Measurements from ENCODE around the gene OS9.

The OS9 gene

DNA sequence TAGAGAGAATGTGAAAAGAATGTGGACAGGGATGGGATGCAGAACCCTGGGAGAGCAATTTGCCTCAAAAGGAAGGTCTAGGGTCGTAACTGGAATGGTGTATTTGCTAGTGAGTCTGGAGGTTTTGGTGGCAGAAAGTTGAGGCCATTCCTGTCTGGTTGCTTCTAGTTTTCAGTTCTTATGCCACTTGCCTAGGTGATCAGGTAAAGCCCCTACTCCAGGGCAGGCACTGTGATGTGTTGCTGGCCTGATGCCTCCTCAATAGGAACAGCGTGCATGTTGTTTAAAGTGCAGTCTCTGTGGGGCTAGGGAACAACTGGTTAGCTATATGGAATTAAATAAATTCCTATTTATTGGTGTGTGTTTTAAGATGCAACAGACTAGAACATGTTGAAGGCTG is 6.4 kb downstream of the OS9 start (continued):
- TF ChIP-seq ZNF626 (tag by site-specific recombination; IDR thresholded peaks at IDR 0.05), result no peak

DNA sequence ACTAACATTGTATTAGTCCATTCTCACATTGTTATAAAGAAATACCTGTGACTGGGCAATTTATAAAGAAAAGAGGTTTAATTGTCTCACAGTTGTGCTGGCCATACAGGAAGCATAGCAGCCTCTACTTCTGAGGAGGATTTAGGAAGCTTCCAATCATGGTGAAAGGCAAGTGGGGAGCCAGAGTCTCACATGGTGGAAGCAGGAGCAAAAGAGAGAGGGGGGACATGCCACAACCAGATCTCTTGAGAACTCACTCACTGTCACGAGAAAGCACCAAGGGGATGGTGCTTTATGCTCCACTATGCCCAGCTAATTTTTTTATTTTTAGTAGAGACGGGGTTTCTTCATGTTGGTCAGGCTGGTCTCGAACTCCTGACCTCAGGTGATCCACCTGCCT is 13.3 kb downstream of the OS9 start:
- H3K4me1 ChIP-seq (ENCODE audit: control insufficient read depth, insufficient read depth, low read length), result no peaks in the 10 kb centered on the region
- H3K36me3 ChIP-seq (ENCODE audit: control insufficient read depth in 2 of 2, insufficient read depth in 1 of 2, low read length in 2 of 2), result peaks cover 23 to 29% of the 10 kb centered on the region in 2 experiments
- H3K9me3 ChIP-seq (ENCODE audit: control insufficient read depth, insufficient read depth, low read depth, low read length), result no peaks in the 10 kb centered on the region; the same call in 1 of the 2 replicates
- H3K4me3 ChIP-seq (ENCODE audit: low read depth, low read length), result no peak overlapping the region
- POLR2A ChIA-PET, result no interaction called here
- no peak overlapping the region for H3K27ac ChIP-seq (ENCODE audit: extremely low read depth, low read depth, low read length)
- TF ChIP-seq ZNF596 (tag by site-specific recombination; IDR thresholded peaks at IDR 0.05) (no peak), KLF7 (tag by site-specific recombination; IDR thresholded peaks at IDR 0.05; ENCODE audit: borderline replicate concordance) (no peak), BCL11B (tag by site-specific recombination; IDR thresholded peaks at IDR 0.05; ENCODE audit: low read depth) (no peak), HOXC10 (CRISPR knock-in tag; IDR thresholded peaks at IDR 0.05) (no peak), ZNF701 (tag by site-specific recombination; IDR thresholded peaks at IDR 0.05) (no peak)
- TF ChIP-seq, protein P1, sequence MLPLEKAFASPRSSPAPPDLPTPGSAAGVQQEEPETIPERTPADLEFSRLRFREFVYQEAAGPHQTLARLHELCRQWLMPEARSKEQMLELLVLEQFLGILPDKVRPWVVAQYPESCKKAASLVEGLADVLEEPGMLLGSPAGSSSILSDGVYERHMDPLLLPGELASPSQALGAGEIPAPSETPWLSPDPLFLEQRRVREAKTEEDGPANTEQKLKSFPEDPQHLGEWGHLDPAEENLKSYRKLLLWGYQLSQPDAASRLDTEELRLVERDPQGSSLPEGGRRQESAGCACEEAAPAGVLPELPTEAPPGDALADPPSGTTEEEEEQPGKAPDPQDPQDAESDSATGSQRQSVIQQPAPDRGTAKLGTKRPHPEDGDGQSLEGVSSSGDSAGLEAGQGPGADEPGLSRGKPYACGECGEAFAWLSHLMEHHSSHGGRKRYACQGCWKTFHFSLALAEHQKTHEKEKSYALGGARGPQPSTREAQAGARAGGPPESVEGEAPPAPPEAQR (tag by site-specific recombination; IDR thresholded peaks at IDR 0.05), result no peak
- CTCF ChIA-PET, result interaction anchor here (0.7 to 1.3 kb wide), 3 partner anchors 10 to 123 kb away, joined by 3 to 4 read pairs (median 3); no protein-coding TSS in a partner anchor

DNA sequence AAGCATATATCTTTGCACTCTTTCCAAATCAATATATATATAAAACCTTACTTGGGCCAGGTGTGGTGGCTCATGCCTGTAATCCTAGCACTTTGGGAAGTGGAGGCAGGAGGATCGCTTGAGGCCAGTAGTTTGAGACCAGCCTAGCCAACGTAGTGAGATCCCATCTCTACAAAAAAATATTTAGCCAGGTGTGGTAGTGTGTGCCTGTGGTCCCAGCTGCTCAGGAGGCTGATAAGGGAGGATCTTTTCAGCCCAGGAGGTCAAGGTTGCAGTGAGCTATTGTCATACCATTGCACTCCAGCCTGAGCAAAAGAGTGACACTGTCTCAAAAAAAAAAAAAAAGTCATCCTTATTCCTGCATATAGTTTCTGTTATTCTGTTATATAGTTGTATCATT is 14.4 kb downstream of the OS9 start:
- POLR2A ChIA-PET, result interaction anchor here (0.6 kb wide), 1 partner anchor 53 kb away, joined by 4 read pairs; no protein-coding TSS in a partner anchor
- CTCF ChIA-PET, result interaction anchor here (0.6 to 1.3 kb wide), 2 partner anchors 9 to 83 kb away, joined by 3 to 4 read pairs; no protein-coding TSS in a partner anchor
- no peaks in the 10 kb centered on the region for H3K4me1 ChIP-seq (ENCODE audit: control insufficient read depth, insufficient read depth, low read length)
- no peak overlapping the region for H3K27ac ChIP-seq (ENCODE audit: extremely low read depth, low read depth, low read length)
- peaks cover 16 to 23% of the 10 kb centered on the region in 2 experiments for H3K36me3 ChIP-seq (ENCODE audit: control insufficient read depth in 2 of 2, insufficient read depth in 1 of 2, low read length in 2 of 2)
- H3K4me3 ChIP-seq (ENCODE audit: low read depth, low read length), result no peak overlapping the region
- H3K9me3 ChIP-seq (ENCODE audit: control insufficient read depth, insufficient read depth, low read depth, low read length), result no peaks in the 10 kb centered on the region; the same call in 1 of the 2 replicates
- no peak for TF ChIP-seq ZNF623 (tag by site-specific recombination; IDR thresholded peaks at IDR 0.05)
- TF ChIP-seq ZNF19 (tag by site-specific recombination; IDR thresholded peaks at IDR 0.05; ENCODE audit: low read depth), result no peak
- TF ChIP-seq ZNF391 (tag by site-specific recombination; IDR thresholded peaks at IDR 0.05; ENCODE audit: borderline replicate concordance, low read depth), result no peak
- TF ChIP-seq, protein P2, sequence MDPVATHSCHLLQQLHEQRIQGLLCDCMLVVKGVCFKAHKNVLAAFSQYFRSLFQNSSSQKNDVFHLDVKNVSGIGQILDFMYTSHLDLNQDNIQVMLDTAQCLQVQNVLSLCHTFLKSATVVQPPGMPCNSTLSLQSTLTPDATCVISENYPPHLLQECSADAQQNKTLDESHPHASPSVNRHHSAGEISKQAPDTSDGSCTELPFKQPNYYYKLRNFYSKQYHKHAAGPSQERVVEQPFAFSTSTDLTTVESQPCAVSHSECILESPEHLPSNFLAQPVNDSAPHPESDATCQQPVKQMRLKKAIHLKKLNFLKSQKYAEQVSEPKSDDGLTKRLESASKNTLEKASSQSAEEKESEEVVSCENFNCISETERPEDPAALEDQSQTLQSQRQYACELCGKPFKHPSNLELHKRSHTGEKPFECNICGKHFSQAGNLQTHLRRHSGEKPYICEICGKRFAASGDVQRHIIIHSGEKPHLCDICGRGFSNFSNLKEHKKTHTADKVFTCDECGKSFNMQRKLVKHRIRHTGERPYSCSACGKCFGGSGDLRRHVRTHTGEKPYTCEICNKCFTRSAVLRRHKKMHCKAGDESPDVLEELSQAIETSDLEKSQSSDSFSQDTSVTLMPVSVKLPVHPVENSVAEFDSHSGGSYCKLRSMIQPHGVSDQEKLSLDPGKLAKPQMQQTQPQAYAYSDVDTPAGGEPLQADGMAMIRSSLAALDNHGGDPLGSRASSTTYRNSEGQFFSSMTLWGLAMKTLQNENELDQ (tag by site-specific recombination; IDR thresholded peaks at IDR 0.05; ENCODE audit: low read depth), result no peak
- TF ChIP-seq ZNF510 (tag by site-specific recombination; IDR thresholded peaks at IDR 0.05; ENCODE audit: insufficient replicate concordance), result no peak
- TF ChIP-seq, protein P3, sequence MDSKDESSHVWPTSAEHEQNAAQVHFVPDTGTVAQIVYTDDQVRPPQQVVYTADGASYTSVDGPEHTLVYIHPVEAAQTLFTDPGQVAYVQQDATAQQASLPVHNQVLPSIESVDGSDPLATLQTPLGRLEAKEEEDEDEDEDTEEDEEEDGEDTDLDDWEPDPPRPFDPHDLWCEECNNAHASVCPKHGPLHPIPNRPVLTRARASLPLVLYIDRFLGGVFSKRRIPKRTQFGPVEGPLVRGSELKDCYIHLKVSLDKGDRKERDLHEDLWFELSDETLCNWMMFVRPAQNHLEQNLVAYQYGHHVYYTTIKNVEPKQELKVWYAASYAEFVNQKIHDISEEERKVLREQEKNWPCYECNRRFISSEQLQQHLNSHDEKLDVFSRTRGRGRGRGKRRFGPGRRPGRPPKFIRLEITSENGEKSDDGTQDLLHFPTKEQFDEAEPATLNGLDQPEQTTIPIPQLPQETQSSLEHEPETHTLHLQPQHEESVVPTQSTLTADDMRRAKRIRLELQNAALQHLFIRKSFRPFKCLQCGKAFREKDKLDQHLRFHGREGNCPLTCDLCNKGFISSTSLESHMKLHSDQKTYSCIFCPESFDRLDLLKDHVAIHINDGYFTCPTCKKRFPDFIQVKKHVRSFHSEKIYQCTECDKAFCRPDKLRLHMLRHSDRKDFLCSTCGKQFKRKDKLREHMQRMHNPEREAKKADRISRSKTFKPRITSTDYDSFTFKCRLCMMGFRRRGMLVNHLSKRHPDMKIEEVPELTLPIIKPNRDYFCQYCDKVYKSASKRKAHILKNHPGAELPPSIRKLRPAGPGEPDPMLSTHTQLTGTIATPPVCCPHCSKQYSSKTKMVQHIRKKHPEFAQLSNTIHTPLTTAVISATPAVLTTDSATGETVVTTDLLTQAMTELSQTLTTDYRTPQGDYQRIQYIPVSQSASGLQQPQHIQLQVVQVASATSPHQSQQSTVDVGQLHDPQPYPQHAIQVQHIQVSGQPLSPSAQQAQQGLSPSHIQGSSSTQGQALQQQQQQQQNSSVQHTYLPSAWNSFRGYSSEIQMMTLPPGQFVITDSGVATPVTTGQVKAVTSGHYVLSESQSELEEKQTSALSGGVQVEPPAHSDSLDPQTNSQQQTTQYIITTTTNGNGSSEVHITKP (tag by site-specific recombination; IDR thresholded peaks at IDR 0.05), result no peak
- TF ChIP-seq, protein P4, sequence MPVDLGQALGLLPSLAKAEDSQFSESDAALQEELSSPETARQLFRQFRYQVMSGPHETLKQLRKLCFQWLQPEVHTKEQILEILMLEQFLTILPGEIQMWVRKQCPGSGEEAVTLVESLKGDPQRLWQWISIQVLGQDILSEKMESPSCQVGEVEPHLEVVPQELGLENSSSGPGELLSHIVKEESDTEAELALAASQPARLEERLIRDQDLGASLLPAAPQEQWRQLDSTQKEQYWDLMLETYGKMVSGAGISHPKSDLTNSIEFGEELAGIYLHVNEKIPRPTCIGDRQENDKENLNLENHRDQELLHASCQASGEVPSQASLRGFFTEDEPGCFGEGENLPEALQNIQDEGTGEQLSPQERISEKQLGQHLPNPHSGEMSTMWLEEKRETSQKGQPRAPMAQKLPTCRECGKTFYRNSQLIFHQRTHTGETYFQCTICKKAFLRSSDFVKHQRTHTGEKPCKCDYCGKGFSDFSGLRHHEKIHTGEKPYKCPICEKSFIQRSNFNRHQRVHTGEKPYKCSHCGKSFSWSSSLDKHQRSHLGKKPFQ (tag by site-specific recombination; IDR thresholded peaks at IDR 0.05), result no peak
- TF ChIP-seq, protein P5, sequence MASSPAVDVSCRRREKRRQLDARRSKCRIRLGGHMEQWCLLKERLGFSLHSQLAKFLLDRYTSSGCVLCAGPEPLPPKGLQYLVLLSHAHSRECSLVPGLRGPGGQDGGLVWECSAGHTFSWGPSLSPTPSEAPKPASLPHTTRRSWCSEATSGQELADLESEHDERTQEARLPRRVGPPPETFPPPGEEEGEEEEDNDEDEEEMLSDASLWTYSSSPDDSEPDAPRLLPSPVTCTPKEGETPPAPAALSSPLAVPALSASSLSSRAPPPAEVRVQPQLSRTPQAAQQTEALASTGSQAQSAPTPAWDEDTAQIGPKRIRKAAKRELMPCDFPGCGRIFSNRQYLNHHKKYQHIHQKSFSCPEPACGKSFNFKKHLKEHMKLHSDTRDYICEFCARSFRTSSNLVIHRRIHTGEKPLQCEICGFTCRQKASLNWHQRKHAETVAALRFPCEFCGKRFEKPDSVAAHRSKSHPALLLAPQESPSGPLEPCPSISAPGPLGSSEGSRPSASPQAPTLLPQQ (tag by site-specific recombination; IDR thresholded peaks at IDR 0.05), result no peak
- TF ChIP-seq, protein P6, sequence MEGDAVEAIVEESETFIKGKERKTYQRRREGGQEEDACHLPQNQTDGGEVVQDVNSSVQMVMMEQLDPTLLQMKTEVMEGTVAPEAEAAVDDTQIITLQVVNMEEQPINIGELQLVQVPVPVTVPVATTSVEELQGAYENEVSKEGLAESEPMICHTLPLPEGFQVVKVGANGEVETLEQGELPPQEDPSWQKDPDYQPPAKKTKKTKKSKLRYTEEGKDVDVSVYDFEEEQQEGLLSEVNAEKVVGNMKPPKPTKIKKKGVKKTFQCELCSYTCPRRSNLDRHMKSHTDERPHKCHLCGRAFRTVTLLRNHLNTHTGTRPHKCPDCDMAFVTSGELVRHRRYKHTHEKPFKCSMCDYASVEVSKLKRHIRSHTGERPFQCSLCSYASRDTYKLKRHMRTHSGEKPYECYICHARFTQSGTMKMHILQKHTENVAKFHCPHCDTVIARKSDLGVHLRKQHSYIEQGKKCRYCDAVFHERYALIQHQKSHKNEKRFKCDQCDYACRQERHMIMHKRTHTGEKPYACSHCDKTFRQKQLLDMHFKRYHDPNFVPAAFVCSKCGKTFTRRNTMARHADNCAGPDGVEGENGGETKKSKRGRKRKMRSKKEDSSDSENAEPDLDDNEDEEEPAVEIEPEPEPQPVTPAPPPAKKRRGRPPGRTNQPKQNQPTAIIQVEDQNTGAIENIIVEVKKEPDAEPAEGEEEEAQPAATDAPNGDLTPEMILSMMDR (tag by site-specific recombination; IDR thresholded peaks at IDR 0.05), result no peak
- no peak for TF ChIP-seq ZNF23 (tag by site-specific recombination; IDR thresholded peaks at IDR 0.05; ENCODE audit: borderline replicate concordance)
- no peak for TF ChIP-seq SALL2 (tag by site-specific recombination; IDR thresholded peaks at IDR 0.05; ENCODE audit: borderline replicate concordance)
- TF ChIP-seq OVOL3 (tag by site-specific recombination; IDR thresholded peaks at IDR 0.05), result no peak

All from HEK293 (cell line).